Karpas-422 (cell line): Measurements from ENCODE around the gene RBFA. TPM values are rescaled to one million over a fixed set of nuclear protein-coding genes. Genes with fewer than 3 reads are reported as not detected.
"Not testable (repeated sequence)": the region's sequence is repeated elsewhere in the genome, so short reads cannot be mapped to it uniquely, and the experiment has no call there.

Experiments used
- DNase-seq: peaks from one replicate; pipeline ENCODE4 v3.0.0-alpha.2; 2015
- H2AFZ ChIP-seq: fragments of 200-600 bp; sonication (generic); 2 replicates; pipeline ENCODE4 v1.6.1; 2014; ENCODE audit warnings: antibody characterized with exemption, low read length, mixed read lengths
- H3K27ac ChIP-seq: fragments of 200-600 bp; sonication (generic); 2 replicates; pipeline ENCODE4 v1.5.1; 2014; ENCODE audit warnings: mild to moderate bottlenecking, low read length, moderate library complexity
- H3K27me3 ChIP-seq: fragments of 200-600 bp; sonication (generic); 2 replicates; pipeline ENCODE4 v1.6.1; 2014; ENCODE audit warnings: low read length, mixed read lengths
- H3K36me3 ChIP-seq: fragments of 200-600 bp; sonication (generic); 2 replicates; pipeline ENCODE4 v1.6.1; 2014; ENCODE audit warnings: low read length, mixed read lengths; ENCODE audit not compliant: insufficient read depth
- H3K4me1 ChIP-seq: fragments of 200-600 bp; sonication (generic); 2 replicates; pipeline ENCODE4 v1.6.1; 2014; ENCODE audit warnings: mild to moderate bottlenecking, low read length, mixed read lengths
- H3K4me2 ChIP-seq: fragments of 200-600 bp; sonication (generic); 2 replicates; pipeline ENCODE4 v1.6.1; 2014; ENCODE audit warnings: low read length, low read depth, mild to moderate bottlenecking; ENCODE audit not compliant: poor library complexity, severe bottlenecking
- H3K4me3 ChIP-seq: fragments of 200-600 bp; sonication (generic); 2 replicates; pipeline ENCODE4 v1.5.1; 2014; ENCODE audit warnings: mild to moderate bottlenecking, antibody characterized with exemption, low read length, mixed read lengths
- H3K79me2 ChIP-seq: fragments of 200-600 bp; sonication (generic); 2 replicates; pipeline ENCODE4 v1.6.1; 2014; ENCODE audit warnings: mild to moderate bottlenecking, low read length, mixed read lengths
- H3K9ac ChIP-seq: fragments of 200-600 bp; sonication (generic); 2 replicates; pipeline ENCODE4 v1.6.0; 2014; ENCODE audit warnings: low read length
- H3K9me2 ChIP-seq: fragments of 200-600 bp; sonication (generic), shearing (Covaris generic); replicated peaks from 2 replicates; pipeline ENCODE4 v1.6.0; 2014; ENCODE audit warnings: mild to moderate bottlenecking, low read length, moderate library complexity; ENCODE audit not compliant: insufficient read depth
- H3K9me3 ChIP-seq: fragments of 300-700, 200-600 bp; sonication (generic); 2 replicates; pipeline ENCODE4 v1.6.1; 2014; ENCODE audit warnings: low read length, mixed read lengths
- H4K20me1 ChIP-seq: fragments of 200-600 bp; sonication (generic); 2 replicates; pipeline ENCODE4 v1.6.1; 2014; ENCODE audit warnings: mild to moderate bottlenecking, antibody characterized with exemption, low read length, low read depth; ENCODE audit not compliant: insufficient read depth
- total RNA-seq: library from RNA; depleted of rRNA; stranded (reverse); fragments of >200 nt; shearing (Covaris generic); gene quantifications from 2 replicates; pipeline ENCODE4 v1.2.3, GENCODE V29; 2014; ENCODE audit warnings: low replicate concordance

Gene RBFA
- total RNA-seq, 1 experiment from 2014 or later = 68.8 TPM

- DNase-seq, H3K4me2 ChIP-seq, H3K27ac ChIP-seq, H4K20me1 ChIP-seq, H3K9ac ChIP-seq, H3K9me3 ChIP-seq, H3K4me3 ChIP-seq, H3K79me2 ChIP-seq, H3K9me2 ChIP-seq, H3K27me3 ChIP-seq, H2AFZ ChIP-seq, H3K36me3 ChIP-seq, H3K4me1 ChIP-seq: not testable (repeated sequence)
Measured at GRCh38 chr18:79999701-80000100, 34.5 kb upstream of the RBFA start.

- no peaks in the 10 kb centered on the region for H3K9me3 ChIP-seq
- no peak overlapping the region for H3K4me3 ChIP-seq
- H3K4me1 ChIP-seq = peaks cover 12% of the 10 kb centered on the region
- H2AFZ ChIP-seq = no peak overlapping the region
- no peak overlapping the region for H3K4me2 ChIP-seq
- no peaks in the 10 kb centered on the region for H4K20me1 ChIP-seq
- no peaks in the 10 kb centered on the region for H3K9me2 ChIP-seq
- no peak overlapping the region for H3K9ac ChIP-seq
- H3K36me3 ChIP-seq = no peaks in the 10 kb centered on the region
- no peaks in the 10 kb centered on the region for H3K79me2 ChIP-seq
- H3K27me3 ChIP-seq = peaks cover 11% of the 10 kb centered on the region; the same call in 1 of the 2 replicates
- DNase-seq = no peak
- H3K27ac ChIP-seq = no peak overlapping the region
Measured at GRCh38 chr18:80000877-80001276, 33.4 kb upstream of the RBFA start.

DNA sequence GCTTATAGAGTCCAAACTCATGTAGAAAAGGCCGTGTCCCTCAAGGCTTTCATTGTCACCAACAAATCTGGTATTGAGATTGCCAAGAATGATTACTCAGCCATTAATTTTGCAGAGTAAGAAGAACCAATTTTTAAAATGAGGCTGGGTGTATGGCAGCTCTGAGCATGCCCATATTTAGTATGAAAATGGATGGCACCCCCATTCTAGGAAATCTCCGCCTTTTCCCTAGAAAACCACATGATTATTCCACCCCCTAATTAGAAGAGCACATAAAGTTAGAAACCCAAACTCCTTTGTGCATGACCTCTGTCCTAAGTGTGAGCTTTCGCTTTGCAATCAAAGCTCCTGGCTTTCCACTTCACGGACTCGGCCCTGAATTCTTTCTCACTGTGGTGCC is 31.8 kb upstream of the RBFA start:
- peaks cover 12% of the 10 kb centered on the region for H3K4me1 ChIP-seq
- H3K27ac ChIP-seq = no peak overlapping the region
- H3K27me3 ChIP-seq = peaks cover 11% of the 10 kb centered on the region; the same call in 1 of the 2 replicates
- H3K4me3 ChIP-seq = no peak overlapping the region
- DNase-seq = no peak
- no peak overlapping the region for H3K4me2 ChIP-seq
- no peaks in the 10 kb centered on the region for H3K79me2 ChIP-seq
- H3K9me3 ChIP-seq = no peaks in the 10 kb centered on the region
- no peak overlapping the region for H2AFZ ChIP-seq
- no peaks in the 10 kb centered on the region for H3K36me3 ChIP-seq
- no peaks in the 10 kb centered on the region for H4K20me1 ChIP-seq
- no peak overlapping the region for H3K9ac ChIP-seq
- no peaks in the 10 kb centered on the region for H3K9me2 ChIP-seq

GRCh38 chr18:80004600-80005342 is 29.5 kb upstream of the RBFA start:
- no peaks in the 10 kb centered on the region for H3K79me2 ChIP-seq
- no peaks in the 10 kb centered on the region for H3K9me2 ChIP-seq
- H3K4me3 ChIP-seq = peak overlapping the region; percentile 7; the same call in 1 of the 2 replicates
- no peaks in the 10 kb centered on the region for H3K36me3 ChIP-seq
- H4K20me1 ChIP-seq = no peaks in the 10 kb centered on the region
- no peak for DNase-seq
- no peaks in the 10 kb centered on the region for H3K9me3 ChIP-seq
- 0 out of 2 replicates have a peak overlapping the region, but pooled peaks have one; percentile 35 for H3K27ac ChIP-seq
- H3K27me3 ChIP-seq = peaks cover 11% of the 10 kb centered on the region; the same call in 1 of the 2 replicates
- H3K4me1 ChIP-seq = peaks cover 12% of the 10 kb centered on the region
- H3K9ac ChIP-seq = peak overlapping the region; percentile 48
- peak overlapping the region; percentile 79 for H2AFZ ChIP-seq
- peak overlapping the region; percentile 13 for H3K4me2 ChIP-seq

DNA sequence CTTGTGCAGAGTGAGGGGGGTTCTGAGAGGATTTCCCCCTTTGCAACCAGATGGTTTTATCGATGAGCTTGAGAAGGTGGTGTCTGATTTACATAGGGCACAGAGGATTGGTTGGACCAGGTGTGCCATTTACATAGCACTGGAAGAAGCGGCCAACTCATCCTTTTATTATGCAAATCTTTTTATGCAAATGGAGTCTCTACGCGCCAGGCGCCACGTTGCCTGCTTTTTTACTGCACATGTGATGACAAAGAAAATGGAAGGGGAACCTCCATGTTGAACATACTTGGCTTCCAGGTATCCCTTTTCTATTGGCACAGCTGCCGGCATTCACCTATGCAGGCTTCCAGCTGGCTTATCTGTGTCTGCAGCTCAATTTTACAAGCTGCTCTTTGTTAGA is 27.5 kb upstream of the RBFA start:
- Histone ChIP-seq H3K9me2 (no peaks in the 10 kb centered on the region), H4K20me1 (no peaks in the 10 kb centered on the region), H3K79me2 (no peaks in the 10 kb centered on the region), H3K4me3 (no peak overlapping the region), H3K36me3 (no peaks in the 10 kb centered on the region), H3K4me1 (peaks cover 19% of the 10 kb centered on the region), H3K27me3 (peaks cover 8% of the 10 kb centered on the region; the same call in 1 of the 2 replicates), H2AFZ (no peak overlapping the region), H3K27ac (no peak overlapping the region), H3K4me2 (no peak overlapping the region), H3K9ac (no peak overlapping the region), H3K9me3 (no peaks in the 10 kb centered on the region)
- DNase-seq = peak; percentile 63

- H3K27me3 ChIP-seq = no peaks in the 10 kb centered on the region; the same call in 1 of the 2 replicates
- peaks cover 8% of the 10 kb centered on the region; the same call in 1 of the 2 replicates for H3K9me3 ChIP-seq
- no peak overlapping the region for H3K27ac ChIP-seq
- H3K4me2 ChIP-seq = no peak overlapping the region
- H3K9me2 ChIP-seq = no peaks in the 10 kb centered on the region
- no peaks in the 10 kb centered on the region for H3K79me2 ChIP-seq
- DNase-seq = no peak
- no peak overlapping the region for H3K9ac ChIP-seq
- H3K36me3 ChIP-seq = no peaks in the 10 kb centered on the region
- peaks cover 11% of the 10 kb centered on the region for H3K4me1 ChIP-seq
- H4K20me1 ChIP-seq = no peaks in the 10 kb centered on the region
- H3K4me3 ChIP-seq = no peak overlapping the region
- no peak overlapping the region for H2AFZ ChIP-seq
Measured at GRCh38 chr18:80009661-80010550, 24.3 kb upstream of the RBFA start.

DNA sequence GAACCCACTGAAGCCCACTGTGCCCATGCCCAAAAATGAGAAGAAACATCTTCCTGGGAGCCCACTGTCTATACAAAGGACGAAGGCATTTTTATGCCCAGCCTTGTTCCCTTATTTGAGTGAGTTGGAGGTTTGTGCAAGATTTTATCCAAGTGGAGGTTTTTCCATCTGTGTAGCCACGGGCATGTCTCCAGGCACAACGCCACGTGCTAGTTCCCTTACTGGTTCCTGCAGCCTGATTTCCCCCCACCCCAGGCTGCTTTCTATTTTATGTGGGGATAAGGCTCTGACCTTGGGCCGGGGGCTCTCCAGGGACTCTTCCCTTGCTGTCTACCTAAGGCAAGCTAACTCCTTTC is 23.7 kb upstream of the RBFA start:
- no peak overlapping the region for H3K9ac ChIP-seq
- H3K4me3 ChIP-seq = no peak overlapping the region
- DNase-seq = no peak
- H3K27ac ChIP-seq = no peak overlapping the region
- peaks cover 8% of the 10 kb centered on the region; the same call in 1 of the 2 replicates for H3K9me3 ChIP-seq
- peaks cover 8% of the 10 kb centered on the region for H3K4me1 ChIP-seq
- H3K4me2 ChIP-seq = no peak overlapping the region
- no peaks in the 10 kb centered on the region for H3K79me2 ChIP-seq
- H3K36me3 ChIP-seq = no peaks in the 10 kb centered on the region
- H3K27me3 ChIP-seq = no peaks in the 10 kb centered on the region
- H2AFZ ChIP-seq = no peak overlapping the region
- no peaks in the 10 kb centered on the region for H3K9me2 ChIP-seq
- no peaks in the 10 kb centered on the region for H4K20me1 ChIP-seq

- not testable (repeated sequence) for H3K4me1 ChIP-seq, DNase-seq, H2AFZ ChIP-seq, H3K9ac ChIP-seq, H3K9me2 ChIP-seq, H3K4me2 ChIP-seq, H3K36me3 ChIP-seq, H3K4me3 ChIP-seq, H3K27ac ChIP-seq, H3K27me3 ChIP-seq, H3K79me2 ChIP-seq, H4K20me1 ChIP-seq, H3K9me3 ChIP-seq
Measured at GRCh38 chr18:80011496-80012137, 22.6 kb upstream of the RBFA start.
